Endothelial cell of umbilical vein (primary cell): ENCODE results near the gene CRKL. TPM values are rescaled to one million over a fixed set of nuclear protein-coding genes. Genes with fewer than 3 reads are reported as not detected.

Experiments
- BruUV-seq: library from RNA; stranded (reverse); fragments of 400-500 nt; replicated peaks from 2 replicates; lab custom pipeline; 2021; lab: Mats Ljungman, UMichigan
- CTCF ChIA-PET: fragments of 300-600, 350-600 bp; sonication (Branson Sonifier 250); formaldehyde crosslinking; loops from one replicate; lab custom pipeline; 2021; ENCODE audit warnings: antibody characterized with exemption, inconsistent platforms; lab: Charles Lee
- POLR2A ChIA-PET: fragments of 300-600, 350-600 bp; sonication (Branson Sonifier 250); formaldehyde crosslinking; loops from one replicate; lab custom pipeline; 2021; ENCODE audit warnings: antibody characterized with exemption, inconsistent platforms; lab: Charles Lee
- DNase-seq: peaks from one replicate; pipeline ENCODE4 v3.0.0-alpha.2; 2011; ENCODE audit warnings: low read depth, low spot score
- FAIRE-seq: peaks from 2 replicates; lab custom pipeline; 2011; peaks lifted over from hg19 to GRCh38; lab: Jason Lieb, UNC
- H2AFZ ChIP-seq: 2 replicates; pipeline ENCODE4 v1.6.0; 2012; ENCODE audit warnings: low read depth, low read length, control low read depth, inconsistent platforms
- H3K27ac ChIP-seq: 2 replicates; pipeline ENCODE4 v1.5.1; 2011; ENCODE audit warnings: low read depth, mild to moderate bottlenecking, control low read depth, low read length, moderate library complexity; ENCODE audit not compliant: insufficient read depth
- H3K27me3 ChIP-seq, 2 experiments: 2 replicates each; pipeline versions ENCODE4 v1.6.0 to v1.6.1; 2011; ENCODE audit warnings: low read length in 2 of 2, mixed read lengths in 1 of 2; ENCODE audit not compliant: control insufficient read depth in 2 of 2, insufficient read depth in 2 of 2
- H3K36me3 ChIP-seq, 2 experiments: 2 replicates in 1 of 2; 3 replicates in 1 of 2; pipeline ENCODE4 v1.5.1; 2011; ENCODE audit warnings: low read length in 2 of 2, mild to moderate bottlenecking in 1 of 2, moderate library complexity in 1 of 2; ENCODE audit not compliant: control insufficient read depth in 2 of 2, insufficient read depth in 2 of 2; ENCODE audit errors: extremely low read depth in 1 of 2
- H3K4me1 ChIP-seq: 3 replicates; pipeline ENCODE4 v1.5.1; 2011; ENCODE audit warnings: mild to moderate bottlenecking, low read length; ENCODE audit not compliant: control insufficient read depth, insufficient read depth; ENCODE audit errors: extremely low read depth
- H3K4me2 ChIP-seq: 2 replicates; pipeline ENCODE4 v1.6.1; 2011; ENCODE audit warnings: low read length, control low read depth, mixed read lengths; ENCODE audit not compliant: insufficient read depth
- H3K4me3 ChIP-seq, 3 experiments: fragments of 200-600 bp in 1 of 3; sonication (generic), shearing (Covaris generic) in 1 of 3; replicated peaks in 1 of 3; 2 replicates each; pipeline ENCODE4 v1.5.1; 2011 to 2016; ENCODE audit warnings: control low read depth in 3 of 3, low read length in 3 of 3, mild to moderate bottlenecking in 2 of 3, inconsistent platforms in 1 of 3, low read depth in 1 of 3, moderate library complexity in 1 of 3; ENCODE audit not compliant: insufficient read depth in 1 of 3
- H3K79me2 ChIP-seq: 2 replicates; pipeline ENCODE4 v1.6.0; 2012; ENCODE audit warnings: low read length, inconsistent platforms; ENCODE audit not compliant: control insufficient read depth, insufficient read depth
- H3K9ac ChIP-seq: replicated peaks from 2 replicates; pipeline ENCODE3; 2011; ENCODE audit warnings: low read length, control low read depth; ENCODE audit not compliant: insufficient read depth; ENCODE audit errors: extremely low read depth
- H3K9me1 ChIP-seq: replicated peaks from 3 replicates; pipeline ENCODE4 v1.6.0; 2011; ENCODE audit warnings: mild to moderate bottlenecking, low read length; ENCODE audit not compliant: control insufficient read depth, insufficient read depth; ENCODE audit errors: extremely low read depth
- H3K9me3 ChIP-seq: replicated peaks from 2 replicates; pipeline ENCODE4 v1.5.1; 2012; ENCODE audit warnings: low read length, inconsistent platforms; ENCODE audit not compliant: control insufficient read depth, insufficient read depth
- H4K20me1 ChIP-seq: replicated peaks from 2 replicates; pipeline ENCODE3; 2011; ENCODE audit warnings: mild to moderate bottlenecking, low read length; ENCODE audit not compliant: control insufficient read depth, insufficient read depth; ENCODE audit errors: extremely low read depth
- EZH2 ChIP-seq: IDR thresholded peaks from 2 replicates; pipeline ENCODE4 v1.6.1; 2012; ENCODE audit warnings: borderline replicate concordance, low read depth, mild to moderate bottlenecking, moderate library complexity, low read length, inconsistent platforms; ENCODE audit not compliant: severe bottlenecking
- FOS ChIP-seq: IDR thresholded peaks from 2 replicates; pipeline ENCODE4 v1.6.1; 2011; ENCODE audit warnings: mild to moderate bottlenecking, low read length, moderate library complexity, borderline replicate concordance; ENCODE audit not compliant: insufficient read depth
- GATA2 ChIP-seq: IDR thresholded peaks from 2 replicates; pipeline ENCODE4 v1.7.0; 2011; ENCODE audit warnings: low read depth, mild to moderate bottlenecking, moderate library complexity, mixed read lengths, low read length; ENCODE audit not compliant: insufficient read length, insufficient read depth
- JUN ChIP-seq: IDR thresholded peaks from 2 replicates; pipeline ENCODE4 v1.6.1; 2011; ENCODE audit warnings: borderline replicate concordance, low read depth; ENCODE audit not compliant: insufficient read length, insufficient read depth
- MAX ChIP-seq: IDR thresholded peaks from 2 replicates; pipeline ENCODE4 v1.6.1; 2011; ENCODE audit not compliant: insufficient read depth, insufficient read length
- MYC ChIP-seq: IDR thresholded peaks from one replicate; pipeline ENCODE4 v1.6.1; 2011; ENCODE audit warnings: mild to moderate bottlenecking, low read depth, low read length
- POLR2A ChIP-seq: IDR thresholded peaks from 2 replicates; pipeline ENCODE4 v1.6.1; 2012; ENCODE audit warnings: low read depth, mild to moderate bottlenecking, control low read depth, low read length
- POLR2AphosphoS5 ChIP-seq: IDR thresholded peaks from 2 replicates; pipeline ENCODE4 v1.6.1; 2012; ENCODE audit warnings: low read depth, mild to moderate bottlenecking, control low read depth, low read length, moderate library complexity; ENCODE audit not compliant: insufficient read depth
- dilution Hi-C: fragments of 300-500 bp; cut with MboI; formaldehyde crosslinking; loops from one replicate; pipeline ENCODE4 v1.15.0; 2019; ENCODE audit warnings: low sequenced_read_pairs; ENCODE audit not compliant: extremely low pct_ligation_motif_present
- intact Hi-C: fragments of 100-400 bp; cut with micrococcal nuclease; formaldehyde crosslinking; loops from one replicate; pipeline ENCODE4 v1.10.0; 2022
- polyA plus RNA-seq, 4 experiments: library from polyadenylated mRNA; depleted of rRNA in 3 of 4; stranded (reverse) in 3 of 4; unstranded in 1 of 4; fragments of >200 nt; gene quantifications; 2 replicates each; pipeline versions ENCODE4 v1.2.1 to v1.2.3, GENCODE V29; 2011 to 2012; ENCODE audit warnings: missing spikeins in 1 of 4
- total RNA-seq: library from RNA; stranded (reverse); gene quantifications from 2 replicates; pipeline ENCODE4 v1.2.3, GENCODE V29; 2021
- TF ChIP-seq, protein P1 (sequence below), 2 donors: IDR thresholded peaks; 1 replicate in 1 of 2; 2 replicates in 1 of 2; pipeline ENCODE4 v1.5.1; 2011; ENCODE audit warnings: low read length in 2 of 2, mild to moderate bottlenecking in 2 of 2, moderate library complexity in 2 of 2, control low read depth in 1 of 2, inconsistent platforms in 1 of 2, low read depth in 1 of 2; ENCODE audit not compliant: insufficient read depth in 1 of 2; ENCODE audit errors: extremely low read depth in 1 of 2

The CRKL gene
- total and polyA plus RNA-seq, 2 donors (not counting 3 experiments of a cell fraction or from before 2014, with no cell fraction given): 18.0 to 50.6 TPM

DNA sequence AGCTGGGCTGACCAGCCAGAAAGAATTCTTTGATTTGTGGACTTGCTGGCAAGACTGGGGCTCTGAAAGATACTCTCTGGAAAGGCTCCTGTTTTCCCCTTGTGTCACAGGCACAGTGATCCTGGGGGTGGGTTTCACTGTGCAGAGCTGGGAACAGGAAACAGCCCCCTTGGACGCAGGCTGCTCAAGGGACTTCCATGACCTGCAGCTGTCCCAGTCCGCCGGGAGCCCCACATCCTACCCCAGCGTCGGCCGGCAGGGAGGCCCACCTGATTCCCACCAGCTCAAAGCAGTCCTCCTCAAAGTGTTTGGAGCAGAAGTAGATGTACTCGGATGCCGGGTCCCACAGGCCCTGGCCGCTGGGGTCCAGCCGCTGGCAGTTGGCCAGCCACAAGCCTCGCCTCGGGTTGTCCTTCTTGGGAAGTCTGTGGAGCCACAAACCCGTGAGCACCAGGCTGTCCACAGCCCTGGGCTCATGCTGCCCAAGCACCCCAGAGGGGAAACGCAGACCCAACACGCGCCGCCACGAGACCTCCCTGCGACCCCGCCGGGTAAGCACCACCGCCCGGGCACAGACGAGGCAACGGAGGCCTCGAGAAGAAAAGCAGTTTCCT lies 83.9 kb downstream of the CRKL start:
- ChIA-PET CTCF (interaction anchor here (2.8 kb wide), 1 partner anchor 19 kb away, joined by 19 read pairs; the partner anchor contains the start of gene LZTR1), POLR2A (no interaction called here)
- Histone ChIP-seq H3K4me3 (peak overlapping the region; percentile 42 to 86 (median 77)), H3K79me2 (peaks cover 20% of the 10 kb centered on the region), H3K27ac (peak overlapping the region; percentile 88), H3K4me1 (peaks cover 22% of the 10 kb centered on the region), H3K9ac (peak overlapping the region; percentile 88), H4K20me1 (no peaks in the 10 kb centered on the region), H3K9me1 (no peaks in the 10 kb centered on the region), H2AFZ (peak overlapping the region; percentile 79), H3K36me3 (peaks cover 5 to 9% of the 10 kb centered on the region in 2 experiments), H3K27me3 (no peaks in the 10 kb centered on the region), H3K9me3 (no peaks in the 10 kb centered on the region), H3K4me2 (peak overlapping the region; percentile 81)
- intact Hi-C loops (loop anchor here (2.0 to 5.0 kb wide), 2 partner anchors 84 to 114 kb away; partner anchors contain the start of gene CRKL), dilution Hi-C loops (no loop called here)
- no peak for FAIRE-seq
- TF ChIP-seq JUN (no peak), MAX (no peak), GATA2 (no peak), POLR2AphosphoS5 (no peak), POLR2A (no peak), FOS (no peak), EZH2 (no peak), MYC (no peak)
- TF ChIP-seq, protein P1, sequence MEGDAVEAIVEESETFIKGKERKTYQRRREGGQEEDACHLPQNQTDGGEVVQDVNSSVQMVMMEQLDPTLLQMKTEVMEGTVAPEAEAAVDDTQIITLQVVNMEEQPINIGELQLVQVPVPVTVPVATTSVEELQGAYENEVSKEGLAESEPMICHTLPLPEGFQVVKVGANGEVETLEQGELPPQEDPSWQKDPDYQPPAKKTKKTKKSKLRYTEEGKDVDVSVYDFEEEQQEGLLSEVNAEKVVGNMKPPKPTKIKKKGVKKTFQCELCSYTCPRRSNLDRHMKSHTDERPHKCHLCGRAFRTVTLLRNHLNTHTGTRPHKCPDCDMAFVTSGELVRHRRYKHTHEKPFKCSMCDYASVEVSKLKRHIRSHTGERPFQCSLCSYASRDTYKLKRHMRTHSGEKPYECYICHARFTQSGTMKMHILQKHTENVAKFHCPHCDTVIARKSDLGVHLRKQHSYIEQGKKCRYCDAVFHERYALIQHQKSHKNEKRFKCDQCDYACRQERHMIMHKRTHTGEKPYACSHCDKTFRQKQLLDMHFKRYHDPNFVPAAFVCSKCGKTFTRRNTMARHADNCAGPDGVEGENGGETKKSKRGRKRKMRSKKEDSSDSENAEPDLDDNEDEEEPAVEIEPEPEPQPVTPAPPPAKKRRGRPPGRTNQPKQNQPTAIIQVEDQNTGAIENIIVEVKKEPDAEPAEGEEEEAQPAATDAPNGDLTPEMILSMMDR (IDR thresholded peaks at IDR 0.05; ENCODE audit: extremely low read depth in 1 of 2, insufficient read depth in 1 of 2, low read depth in 1 of 2, low read length in 2 of 2): no peak
- no TSS peak for BruUV-seq
- peak; percentile 18 for DNase-seq
